WTC11 (cell line): ENCODE data around the gene L1CAM. TPM values are rescaled to one million over a fixed set of nuclear protein-coding genes. Genes with fewer than 3 reads are reported as not detected.

ENCODE experiments used
- ATAC-seq: fragments of 200-7000 bp; cut with Tn5 transposase; 2 replicates; pipeline ENCODE4 v1.10.0; 2021; ENCODE audit warnings: mild to moderate bottlenecking, moderate library complexity
- CTCF ChIA-PET: fragments of 300-600 bp; sonication (Branson Sonifier 250); formaldehyde crosslinking; loops from one replicate; lab custom pipeline; 2021; ENCODE audit warnings: antibody characterized with exemption; lab: Charles Lee
- POLR2A ChIA-PET: fragments of 350-600 bp; sonication (Branson Sonifier 250); formaldehyde crosslinking; loops from one replicate; lab custom pipeline; 2021; ENCODE audit warnings: antibody characterized with exemption; lab: Charles Lee
- DNase-seq: peaks from one replicate; pipeline ENCODE4 v3.0.0; 2021; ENCODE audit warnings: low spot score
- H3K27ac Mint-ChIP-seq: 2 replicates; pipeline ENCODE4 v1.8.0; 2021; ENCODE audit warnings: mixed read lengths
- H3K27me3 Mint-ChIP-seq: 2 replicates; pipeline ENCODE4 v1.8.0; 2021; ENCODE audit warnings: low read depth, mild to moderate bottlenecking, moderate library complexity, mixed read lengths
- H3K36me3 Mint-ChIP-seq: 2 replicates; pipeline ENCODE4 v1.8.0; 2021; ENCODE audit warnings: mixed read lengths
- H3K4me1 Mint-ChIP-seq: 2 replicates; pipeline ENCODE4 v1.8.0; 2022; ENCODE audit warnings: mixed read lengths
- H3K4me3 Mint-ChIP-seq: 2 replicates; pipeline ENCODE4 v1.8.0; 2021; ENCODE audit warnings: mild to moderate bottlenecking, moderate library complexity, mixed read lengths
- H3K9me3 Mint-ChIP-seq: 2 replicates; pipeline ENCODE4 v1.8.0; 2021; ENCODE audit warnings: mixed read lengths
- ATF6 ChIP-seq: sonication (generic); formaldehyde crosslinking; IDR thresholded peaks from 2 replicates; pipeline ENCODE4 v1.8.1; 2023; ENCODE audit warnings: mild to moderate bottlenecking, missing genetic modification reagents
- ERG ChIP-seq: fragments of 250-450 bp; sonication (Bioruptor Pico); IDR thresholded peaks from 2 replicates; pipeline ENCODE4 v1.8.0; 2021; ENCODE audit warnings: mild to moderate bottlenecking
- JUN ChIP-seq: sonication (generic); formaldehyde crosslinking; IDR thresholded peaks from 2 replicates; pipeline ENCODE4 v1.8.0; 2023; ENCODE audit warnings: mild to moderate bottlenecking, missing genetic modification reagents
- NFATC4 ChIP-seq: fragments of 250-450 bp; sonication (Bioruptor Pico); IDR thresholded peaks from 2 replicates; pipeline ENCODE4 v1.9.0; 2021; ENCODE audit warnings: mild to moderate bottlenecking
- TCF7 ChIP-seq: sonication (generic); formaldehyde crosslinking; IDR thresholded peaks from 2 replicates; pipeline ENCODE4 v1.8.0; 2022; ENCODE audit warnings: mild to moderate bottlenecking, low read depth, missing genetic modification reagents, moderate library complexity
- TP53 ChIP-seq: sonication (generic); formaldehyde crosslinking; IDR thresholded peaks from 2 replicates; pipeline ENCODE4 v1.8.1; 2023; ENCODE audit warnings: mild to moderate bottlenecking, missing genetic modification reagents
- ZBTB21 ChIP-seq: sonication (generic); formaldehyde crosslinking; IDR thresholded peaks from 2 replicates; pipeline ENCODE4 v1.8.1; 2023; ENCODE audit warnings: mild to moderate bottlenecking, missing genetic modification reagents, borderline replicate concordance
- ZNF219 ChIP-seq: sonication (generic); formaldehyde crosslinking; IDR thresholded peaks from 2 replicates; pipeline ENCODE4 v1.8.0; 2023; ENCODE audit warnings: missing genetic modification reagents, mild to moderate bottlenecking, borderline replicate concordance
- ZNF281 ChIP-seq: sonication (generic); formaldehyde crosslinking; IDR thresholded peaks from 2 replicates; pipeline ENCODE4 v1.8.0; 2023; ENCODE audit warnings: mild to moderate bottlenecking, missing genetic modification reagents
- ZNF416 ChIP-seq: fragments of 250-450 bp; sonication (Bioruptor Pico); IDR thresholded peaks from 2 replicates; pipeline ENCODE4 v1.9.0; 2021; ENCODE audit warnings: mild to moderate bottlenecking, inconsistent platforms
- ZNF671 ChIP-seq: fragments of 250-450 bp; sonication (Bioruptor Pico); IDR thresholded peaks from 2 replicates; pipeline ENCODE4 v1.8.0; 2021; ENCODE audit warnings: mild to moderate bottlenecking
- total RNA-seq: library from RNA; stranded (reverse); gene quantifications from 3 replicates; pipeline ENCODE4 v1.2.3, GENCODE V29; 2021
- TF ChIP-seq, protein P1 (sequence below): fragments of 200-600 bp; IDR thresholded peaks from 2 replicates; pipeline ENCODE4 v1.8.0; 2022; ENCODE audit warnings: antibody characterized with exemption
- TF ChIP-seq, protein P2 (sequence below): sonication (generic); formaldehyde crosslinking; IDR thresholded peaks from 2 replicates; pipeline ENCODE4 v1.8.0; 2022; ENCODE audit warnings: missing genetic modification reagents
- TF ChIP-seq, protein P3 (sequence below): sonication (generic); formaldehyde crosslinking; IDR thresholded peaks from 2 replicates; pipeline ENCODE4 v1.8.1; 2022; ENCODE audit warnings: mild to moderate bottlenecking, missing genetic modification reagents, moderate library complexity, borderline replicate concordance
- TF ChIP-seq, protein P4 (sequence below): sonication (generic); formaldehyde crosslinking; conservative IDR thresholded peaks from 2 replicates; pipeline ENCODE4 v1.8.1; 2022; ENCODE audit warnings: mild to moderate bottlenecking, missing genetic modification reagents
- TF ChIP-seq, protein P5 (sequence below): sonication (generic); formaldehyde crosslinking; IDR thresholded peaks from 2 replicates; pipeline ENCODE4 v1.8.1; 2022; ENCODE audit warnings: low read depth, missing genetic modification reagents, borderline replicate concordance
- TF ChIP-seq, protein P6 (sequence below): sonication (generic); formaldehyde crosslinking; IDR thresholded peaks from 2 replicates; pipeline ENCODE4 v1.8.0; 2022; ENCODE audit warnings: mild to moderate bottlenecking, missing genetic modification reagents

The L1CAM gene
- total RNA-seq, 1 experiment from 2014 or later: 40.2 TPM

DNA sequence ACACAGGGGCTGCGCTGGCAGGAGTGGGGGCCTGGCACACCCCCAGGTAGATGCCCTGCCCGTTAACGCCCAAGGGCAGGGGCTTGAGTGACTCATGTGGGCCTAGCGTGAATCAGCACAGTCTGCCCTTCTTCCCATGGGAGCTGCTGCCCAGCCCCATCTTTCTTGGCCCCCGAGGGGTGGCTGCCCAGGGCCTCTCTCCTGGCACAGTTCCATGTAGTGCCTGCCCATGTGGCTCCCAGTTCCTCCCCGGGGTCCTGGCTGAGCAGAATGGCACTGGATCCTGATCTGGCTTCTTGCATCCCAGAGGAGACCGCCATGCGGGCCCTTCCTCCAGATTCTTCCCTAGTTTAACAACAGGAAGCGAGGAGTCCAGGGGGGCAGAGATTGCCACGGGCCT lies 16.4 kb upstream of the L1CAM start:
- CTCF ChIA-PET: no interaction called here
- Mint-ChIP-seq H3K36me3 (no peaks in the 10 kb centered on the region), H3K27ac (no peak overlapping the region), H3K4me1 (peaks cover 23% of the 10 kb centered on the region), H3K9me3 (no peaks in the 10 kb centered on the region), H3K27me3 (no peaks in the 10 kb centered on the region), H3K4me3 (no peak overlapping the region)
- ATAC-seq (no peak), DNase-seq (no peak)
- TF ChIP-seq, protein P1, sequence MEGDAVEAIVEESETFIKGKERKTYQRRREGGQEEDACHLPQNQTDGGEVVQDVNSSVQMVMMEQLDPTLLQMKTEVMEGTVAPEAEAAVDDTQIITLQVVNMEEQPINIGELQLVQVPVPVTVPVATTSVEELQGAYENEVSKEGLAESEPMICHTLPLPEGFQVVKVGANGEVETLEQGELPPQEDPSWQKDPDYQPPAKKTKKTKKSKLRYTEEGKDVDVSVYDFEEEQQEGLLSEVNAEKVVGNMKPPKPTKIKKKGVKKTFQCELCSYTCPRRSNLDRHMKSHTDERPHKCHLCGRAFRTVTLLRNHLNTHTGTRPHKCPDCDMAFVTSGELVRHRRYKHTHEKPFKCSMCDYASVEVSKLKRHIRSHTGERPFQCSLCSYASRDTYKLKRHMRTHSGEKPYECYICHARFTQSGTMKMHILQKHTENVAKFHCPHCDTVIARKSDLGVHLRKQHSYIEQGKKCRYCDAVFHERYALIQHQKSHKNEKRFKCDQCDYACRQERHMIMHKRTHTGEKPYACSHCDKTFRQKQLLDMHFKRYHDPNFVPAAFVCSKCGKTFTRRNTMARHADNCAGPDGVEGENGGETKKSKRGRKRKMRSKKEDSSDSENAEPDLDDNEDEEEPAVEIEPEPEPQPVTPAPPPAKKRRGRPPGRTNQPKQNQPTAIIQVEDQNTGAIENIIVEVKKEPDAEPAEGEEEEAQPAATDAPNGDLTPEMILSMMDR: no peak
- TF ChIP-seq ZNF671: no peak
- TF ChIP-seq JUN: no peak
- TF ChIP-seq, protein P2, sequence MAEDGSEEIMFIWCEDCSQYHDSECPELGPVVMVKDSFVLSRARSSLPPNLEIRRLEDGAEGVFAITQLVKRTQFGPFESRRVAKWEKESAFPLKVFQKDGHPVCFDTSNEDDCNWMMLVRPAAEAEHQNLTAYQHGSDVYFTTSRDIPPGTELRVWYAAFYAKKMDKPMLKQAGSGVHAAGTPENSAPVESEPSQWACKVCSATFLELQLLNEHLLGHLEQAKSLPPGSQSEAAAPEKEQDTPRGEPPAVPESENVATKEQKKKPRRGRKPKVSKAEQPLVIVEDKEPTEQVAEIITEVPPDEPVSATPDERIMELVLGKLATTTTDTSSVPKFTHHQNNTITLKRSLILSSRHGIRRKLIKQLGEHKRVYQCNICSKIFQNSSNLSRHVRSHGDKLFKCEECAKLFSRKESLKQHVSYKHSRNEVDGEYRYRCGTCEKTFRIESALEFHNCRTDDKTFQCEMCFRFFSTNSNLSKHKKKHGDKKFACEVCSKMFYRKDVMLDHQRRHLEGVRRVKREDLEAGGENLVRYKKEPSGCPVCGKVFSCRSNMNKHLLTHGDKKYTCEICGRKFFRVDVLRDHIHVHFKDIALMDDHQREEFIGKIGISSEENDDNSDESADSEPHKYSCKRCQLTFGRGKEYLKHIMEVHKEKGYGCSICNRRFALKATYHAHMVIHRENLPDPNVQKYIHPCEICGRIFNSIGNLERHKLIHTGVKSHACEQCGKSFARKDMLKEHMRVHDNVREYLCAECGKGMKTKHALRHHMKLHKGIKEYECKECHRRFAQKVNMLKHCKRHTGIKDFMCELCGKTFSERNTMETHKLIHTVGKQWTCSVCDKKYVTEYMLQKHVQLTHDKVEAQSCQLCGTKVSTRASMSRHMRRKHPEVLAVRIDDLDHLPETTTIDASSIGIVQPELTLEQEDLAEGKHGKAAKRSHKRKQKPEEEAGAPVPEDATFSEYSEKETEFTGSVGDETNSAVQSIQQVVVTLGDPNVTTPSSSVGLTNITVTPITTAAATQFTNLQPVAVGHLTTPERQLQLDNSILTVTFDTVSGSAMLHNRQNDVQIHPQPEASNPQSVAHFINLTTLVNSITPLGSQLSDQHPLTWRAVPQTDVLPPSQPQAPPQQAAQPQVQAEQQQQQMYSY (CRISPR knock-in tag): no peak
- TF ChIP-seq, protein P3, sequence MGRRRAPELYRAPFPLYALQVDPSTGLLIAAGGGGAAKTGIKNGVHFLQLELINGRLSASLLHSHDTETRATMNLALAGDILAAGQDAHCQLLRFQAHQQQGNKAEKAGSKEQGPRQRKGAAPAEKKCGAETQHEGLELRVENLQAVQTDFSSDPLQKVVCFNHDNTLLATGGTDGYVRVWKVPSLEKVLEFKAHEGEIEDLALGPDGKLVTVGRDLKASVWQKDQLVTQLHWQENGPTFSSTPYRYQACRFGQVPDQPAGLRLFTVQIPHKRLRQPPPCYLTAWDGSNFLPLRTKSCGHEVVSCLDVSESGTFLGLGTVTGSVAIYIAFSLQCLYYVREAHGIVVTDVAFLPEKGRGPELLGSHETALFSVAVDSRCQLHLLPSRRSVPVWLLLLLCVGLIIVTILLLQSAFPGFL: no peak
- TF ChIP-seq, protein P4, sequence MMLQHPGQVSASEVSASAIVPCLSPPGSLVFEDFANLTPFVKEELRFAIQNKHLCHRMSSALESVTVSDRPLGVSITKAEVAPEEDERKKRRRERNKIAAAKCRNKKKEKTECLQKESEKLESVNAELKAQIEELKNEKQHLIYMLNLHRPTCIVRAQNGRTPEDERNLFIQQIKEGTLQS (CRISPR knock-in tag): no peak
- no peak for TF ChIP-seq TP53 (CRISPR knock-in tag)
- TF ChIP-seq ZNF281: no peak
- TF ChIP-seq NFATC4 (CRISPR knock-in tag): no peak
- TF ChIP-seq ZNF416: no peak
- no peak for TF ChIP-seq ATF6 (CRISPR knock-in tag)
- POLR2A ChIA-PET: no interaction called here

GRCh38 chrX:153901753-153902140 lies 15.8 kb upstream of the L1CAM start:
- Mint-ChIP-seq H3K36me3 (no peaks in the 10 kb centered on the region), H3K27me3 (no peaks in the 10 kb centered on the region), H3K9me3 (no peaks in the 10 kb centered on the region), H3K4me1 (peaks cover 23% of the 10 kb centered on the region), H3K4me3 (no peak overlapping the region), H3K27ac (no peak overlapping the region)
- DNase-seq (no peak), ATAC-seq (no peak)
- POLR2A ChIA-PET: no interaction called here
- CTCF ChIA-PET: no interaction called here
- TF ChIP-seq ZBTB21 (CRISPR knock-in tag): no peak
- TF ChIP-seq TCF7: no peak
- TF ChIP-seq, protein P5, sequence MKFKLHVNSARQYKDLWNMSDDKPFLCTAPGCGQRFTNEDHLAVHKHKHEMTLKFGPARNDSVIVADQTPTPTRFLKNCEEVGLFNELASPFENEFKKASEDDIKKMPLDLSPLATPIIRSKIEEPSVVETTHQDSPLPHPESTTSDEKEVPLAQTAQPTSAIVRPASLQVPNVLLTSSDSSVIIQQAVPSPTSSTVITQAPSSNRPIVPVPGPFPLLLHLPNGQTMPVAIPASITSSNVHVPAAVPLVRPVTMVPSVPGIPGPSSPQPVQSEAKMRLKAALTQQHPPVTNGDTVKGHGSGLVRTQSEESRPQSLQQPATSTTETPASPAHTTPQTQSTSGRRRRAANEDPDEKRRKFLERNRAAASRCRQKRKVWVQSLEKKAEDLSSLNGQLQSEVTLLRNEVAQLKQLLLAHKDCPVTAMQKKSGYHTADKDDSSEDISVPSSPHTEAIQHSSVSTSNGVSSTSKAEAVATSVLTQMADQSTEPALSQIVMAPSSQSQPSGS (CRISPR knock-in tag): no peak
- TF ChIP-seq, protein P4 (CRISPR knock-in tag): no peak
- TF ChIP-seq, protein P1: no peak
- no peak for TF ChIP-seq ERG (CRISPR knock-in tag)
- TF ChIP-seq ZNF219 (CRISPR knock-in tag): no peak
- TF ChIP-seq, protein P6, sequence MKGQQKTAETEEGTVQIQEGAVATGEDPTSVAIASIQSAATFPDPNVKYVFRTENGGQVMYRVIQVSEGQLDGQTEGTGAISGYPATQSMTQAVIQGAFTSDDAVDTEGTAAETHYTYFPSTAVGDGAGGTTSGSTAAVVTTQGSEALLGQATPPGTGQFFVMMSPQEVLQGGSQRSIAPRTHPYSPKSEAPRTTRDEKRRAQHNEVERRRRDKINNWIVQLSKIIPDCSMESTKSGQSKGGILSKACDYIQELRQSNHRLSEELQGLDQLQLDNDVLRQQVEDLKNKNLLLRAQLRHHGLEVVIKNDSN (CRISPR knock-in tag): no peak
